HG03520 (cell line): ENCODE data around the gene AXIN1.
A peak's percentile ranks its signal among the peaks of the same experiment; 100 is the strongest.
"Not testable (repeated sequence)": the region's sequence is repeated elsewhere in the genome, so short reads cannot be mapped to it uniquely, and the experiment has no call there.

Source experiments
- ATAC-seq: cut with Tn5 transposase; IDR thresholded peaks from one replicate; pipeline ENCODE4 v1.9.1; 2021; ENCODE audit warnings: mild to moderate bottlenecking, moderate library complexity; ENCODE audit not compliant: unreplicated experiment

AXIN1 gene

GRCh38 chr16:352547-353403 lies at the start of gene AXIN1:
TSS of gene AXIN1 (minus strand) at chr16:352723. CDS start at chr16:347025, 5,698 bp downstream.
- peak; percentile 51 for ATAC-seq

- peak; percentile 45 for ATAC-seq
Observed at GRCh38 chr16:401468-402348, 49.2 kb upstream of the AXIN1 start, which contains the start of gene DECR2. TSS of gene DECR2 (plus strand) at chr16:401885. CDS start at chr16:401964, 79 bp downstream.

GRCh38 chr16:400061-400591 lies 47.6 kb upstream of the AXIN1 start:
- ATAC-seq = no peak

GRCh38 chr16:399340-400019 lies 47.0 kb upstream of the AXIN1 start:
- no peak for ATAC-seq

GRCh38 chr16:398561-399339 lies 46.2 kb upstream of the AXIN1 start:
- no peak for ATAC-seq

- no peak for ATAC-seq
Observed at GRCh38 chr16:397736-398332, 45.3 kb upstream of the AXIN1 start.

- ATAC-seq = no peak
Observed at GRCh38 chr16:397135-397661, 44.7 kb upstream of the AXIN1 start, which contains the start of gene NME4. TSS of gene NME4 (plus strand) at chr16:397199. CDS start at chr16:397223, 24 bp downstream.

GRCh38 chr16:396605-397004 lies 44.1 kb upstream of the AXIN1 start:
- ATAC-seq = no peak

GRCh38 chr16:396199-396598 lies 43.7 kb upstream of the AXIN1 start:
- no peak for ATAC-seq

- ATAC-seq = no peak
Observed at GRCh38 chr16:392450-393030, 40.0 kb upstream of the AXIN1 start.

GRCh38 chr16:391885-392335 lies 39.4 kb upstream of the AXIN1 start:
- no peak for ATAC-seq

- ATAC-seq = no peak
Observed at GRCh38 chr16:389352-389751, 36.8 kb upstream of the AXIN1 start.

GRCh38 chr16:387761-388666 lies 35.5 kb upstream of the AXIN1 start:
- ATAC-seq = not testable (repeated sequence)

- no peak for ATAC-seq
Observed at GRCh38 chr16:386641-387156, 34.2 kb upstream of the AXIN1 start.

- no peak for ATAC-seq
Observed at GRCh38 chr16:383326-384051, 31.0 kb upstream of the AXIN1 start.

- no peak for ATAC-seq
Observed at GRCh38 chr16:381789-382717, 29.5 kb upstream of the AXIN1 start, which contains the start of gene PGAP6. TSS of gene PGAP6 (minus strand) at chr16:381978. CDS start at chr16:381821, 157 bp downstream.
